ENCODE results near the gene PASK. TPM values are rescaled to one million over a fixed set of nuclear protein-coding genes. Genes with fewer than 3 reads are reported as not detected.

Gene PASK
- total and polyA plus RNA-seq, 10 donors: 8.0 to 35.6 (median 17.6) TPM

DNA sequence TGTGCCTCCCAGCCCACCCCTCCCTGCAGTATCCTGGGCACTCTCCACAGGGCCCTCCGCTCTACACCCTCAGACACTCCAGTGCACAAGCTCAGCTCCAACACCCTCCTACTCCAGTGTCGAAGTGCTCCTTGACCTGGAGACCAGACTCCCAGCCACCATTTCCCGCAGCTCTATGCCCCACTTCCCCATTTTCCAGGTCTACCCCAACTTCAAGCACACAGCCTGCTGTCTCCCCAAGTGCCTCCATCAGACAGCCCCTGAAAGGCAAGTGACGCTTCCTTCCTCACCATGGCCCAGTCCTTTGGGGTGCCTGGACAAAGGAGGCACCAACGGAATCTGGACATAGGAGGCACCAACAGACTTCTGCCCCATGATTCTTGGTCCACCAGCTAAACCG is 7.2 kb downstream of the PASK start:
- DNase-seq: no peak
- TF ChIP-seq, protein P1, sequence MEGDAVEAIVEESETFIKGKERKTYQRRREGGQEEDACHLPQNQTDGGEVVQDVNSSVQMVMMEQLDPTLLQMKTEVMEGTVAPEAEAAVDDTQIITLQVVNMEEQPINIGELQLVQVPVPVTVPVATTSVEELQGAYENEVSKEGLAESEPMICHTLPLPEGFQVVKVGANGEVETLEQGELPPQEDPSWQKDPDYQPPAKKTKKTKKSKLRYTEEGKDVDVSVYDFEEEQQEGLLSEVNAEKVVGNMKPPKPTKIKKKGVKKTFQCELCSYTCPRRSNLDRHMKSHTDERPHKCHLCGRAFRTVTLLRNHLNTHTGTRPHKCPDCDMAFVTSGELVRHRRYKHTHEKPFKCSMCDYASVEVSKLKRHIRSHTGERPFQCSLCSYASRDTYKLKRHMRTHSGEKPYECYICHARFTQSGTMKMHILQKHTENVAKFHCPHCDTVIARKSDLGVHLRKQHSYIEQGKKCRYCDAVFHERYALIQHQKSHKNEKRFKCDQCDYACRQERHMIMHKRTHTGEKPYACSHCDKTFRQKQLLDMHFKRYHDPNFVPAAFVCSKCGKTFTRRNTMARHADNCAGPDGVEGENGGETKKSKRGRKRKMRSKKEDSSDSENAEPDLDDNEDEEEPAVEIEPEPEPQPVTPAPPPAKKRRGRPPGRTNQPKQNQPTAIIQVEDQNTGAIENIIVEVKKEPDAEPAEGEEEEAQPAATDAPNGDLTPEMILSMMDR (IDR thresholded peaks at IDR 0.05 in 8 of 11, conservative IDR thresholded peaks at IDR 0.05 in 3 of 11): no peak
- TF ChIP-seq POLR2AphosphoS5 (IDR thresholded peaks at IDR 0.05) (no peak), POLR2A (IDR thresholded peaks at IDR 0.05) (no peak)
- no peaks in the 10 kb centered on the region for H3K4me1 ChIP-seq
- peaks cover 0 to 47% (median 5%) of the 10 kb centered on the region in 6 donors for H3K36me3 ChIP-seq
- H3K27me3 ChIP-seq (replicated peaks in 1 of 7): no peaks in the 10 kb centered on the region
- no peak overlapping the region for H3K4me3 ChIP-seq
- intact Hi-C loops (cut with DNase I; ENCODE audit: low total_unique reads): no loop called here
- 88 to 97% (median 94%) methylated on average over 6 of the region's 6 CpGs for WGBS, 5 donors
- no peaks in the 10 kb centered on the region for H3K9me3 ChIP-seq
- no peak overlapping the region for H3K27ac ChIP-seq

DNA sequence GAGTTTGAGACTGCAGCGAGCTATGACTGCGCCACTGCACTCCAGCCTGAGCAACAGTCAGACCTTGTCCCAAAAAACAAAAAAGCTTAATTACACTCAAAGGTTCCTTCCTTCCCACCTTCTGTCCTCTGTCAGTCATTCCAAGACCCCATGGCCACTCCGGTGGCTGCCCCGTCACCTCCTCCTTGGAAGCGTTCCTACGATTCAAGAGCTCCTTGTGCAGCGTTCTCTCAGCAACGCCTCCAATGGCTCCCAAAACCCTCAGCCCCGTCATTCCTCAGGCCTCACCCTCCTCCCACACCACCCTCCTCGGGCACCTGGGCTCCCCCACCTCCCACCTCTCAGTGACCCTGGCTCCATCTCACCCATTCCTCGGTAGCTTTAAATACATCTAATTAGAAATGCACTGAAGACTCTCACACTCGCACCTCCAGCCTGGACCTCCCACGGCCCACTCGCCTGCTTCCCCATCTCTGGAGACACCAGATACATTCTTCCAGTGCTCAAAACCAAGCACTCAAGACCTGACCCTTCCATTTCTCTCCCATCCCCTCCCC is 8.0 kb downstream of the PASK start:
- H3K4me3 ChIP-seq: no peak overlapping the region
- no peaks in the 10 kb centered on the region for H3K27me3 ChIP-seq (replicated peaks in 1 of 7)
- no peak for TF ChIP-seq POLR2AphosphoS5 (IDR thresholded peaks at IDR 0.05)
- TF ChIP-seq POLR2A (IDR thresholded peaks at IDR 0.05): no peak
- TF ChIP-seq, protein P1 (IDR thresholded peaks at IDR 0.05 in 8 of 11, conservative IDR thresholded peaks at IDR 0.05 in 3 of 11): no peak
- DNase-seq: peak; percentile 60
- H3K36me3 ChIP-seq: peaks cover 0 to 55% (median 11%) of the 10 kb centered on the region in 6 donors
- 90 to 97% (median 97%) methylated on average over 14 of the region's 14 CpGs for WGBS, 5 donors
- intact Hi-C loops (cut with DNase I; ENCODE audit: low total_unique reads): no loop called here
- H3K4me1 ChIP-seq: no peaks in the 10 kb centered on the region
- H3K27ac ChIP-seq: no peak overlapping the region
- no peaks in the 10 kb centered on the region for H3K9me3 ChIP-seq

DNA sequence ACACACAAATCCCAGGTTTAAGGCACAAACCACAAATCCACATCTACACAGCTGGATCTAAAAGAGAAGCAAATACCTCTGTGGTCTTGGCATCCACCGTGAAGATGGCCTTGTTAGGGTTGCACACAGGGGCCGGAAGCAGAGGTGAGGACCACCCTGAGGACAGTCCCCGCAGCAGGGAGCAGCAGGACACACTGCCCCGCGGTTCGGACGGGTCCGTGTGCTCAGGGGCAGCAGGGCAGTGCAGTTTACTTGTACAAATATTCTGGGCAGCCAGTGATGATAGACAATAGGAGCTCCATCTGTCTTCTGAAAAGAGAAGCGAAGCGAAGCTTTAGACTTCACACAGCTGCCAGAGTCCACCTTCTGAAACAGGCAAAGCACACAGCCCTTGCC is 8.8 kb downstream of the PASK start:
- TF ChIP-seq POLR2AphosphoS5 (IDR thresholded peaks at IDR 0.05): no peak
- TF ChIP-seq, protein P1 (IDR thresholded peaks at IDR 0.05 in 8 of 11, conservative IDR thresholded peaks at IDR 0.05 in 3 of 11): no peak
- no peak for TF ChIP-seq POLR2A (IDR thresholded peaks at IDR 0.05)

DNA sequence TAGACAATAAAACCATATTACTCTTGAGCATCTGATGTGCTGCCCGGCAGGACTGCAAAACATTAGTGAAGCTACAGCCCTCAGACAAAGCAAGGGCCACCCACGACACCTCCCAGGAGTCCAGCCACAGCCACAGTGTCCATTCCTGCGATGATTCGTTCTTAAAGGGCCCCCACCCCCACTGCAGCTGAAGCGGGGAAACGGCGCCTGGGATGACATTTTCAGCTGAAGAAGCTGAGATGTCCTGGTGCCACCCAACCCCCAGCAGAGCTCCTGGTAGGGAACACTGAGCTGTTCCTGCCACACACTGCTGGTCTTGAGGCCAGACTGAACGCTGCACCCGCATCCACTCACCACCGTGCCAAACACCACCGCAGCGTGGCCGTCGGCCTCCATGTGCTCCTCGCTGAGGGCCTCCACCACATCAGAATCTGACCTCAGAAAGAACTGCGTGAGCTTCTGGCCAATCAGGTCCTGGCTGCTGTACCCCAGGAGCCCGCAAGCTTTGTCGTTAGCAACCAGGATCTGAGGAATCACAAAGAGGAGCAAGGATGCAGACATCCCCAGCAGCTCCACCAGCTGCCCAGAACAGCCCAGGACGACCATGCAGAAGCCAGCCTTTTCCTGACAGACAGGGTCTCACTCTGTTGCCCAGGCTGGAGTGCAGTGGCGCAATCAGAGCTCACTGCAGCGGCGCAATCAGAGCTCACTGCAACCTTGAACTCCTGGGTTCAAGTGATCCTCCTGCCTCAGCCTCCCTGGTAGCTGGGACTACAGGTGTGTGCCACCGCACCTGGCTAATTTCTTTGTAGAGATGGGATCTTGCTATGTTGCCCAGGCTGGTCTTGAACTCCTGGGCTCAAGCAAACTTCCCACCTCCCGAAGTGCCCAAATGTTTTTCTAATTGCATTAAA is 9.5 kb downstream of the PASK start:
- no peaks in the 10 kb centered on the region for H3K27me3 ChIP-seq (replicated peaks in 1 of 7)
- no peak overlapping the region for H3K4me3 ChIP-seq
- H3K4me1 ChIP-seq: no peaks in the 10 kb centered on the region
- H3K27ac ChIP-seq: no peak overlapping the region
- intact Hi-C loops (cut with DNase I; ENCODE audit: low total_unique reads): no loop called here
- no peaks in the 10 kb centered on the region for H3K9me3 ChIP-seq
- DNase-seq: peak; percentile 67
- 95 to 96% (median 95%) methylated on average over 14 to 24 of the region's 24 CpGs for WGBS, 5 donors
- TF ChIP-seq POLR2A (IDR thresholded peaks at IDR 0.05): no peak
- TF ChIP-seq POLR2AphosphoS5 (IDR thresholded peaks at IDR 0.05): no peak
- TF ChIP-seq, protein P1 (IDR thresholded peaks at IDR 0.05 in 8 of 11, conservative IDR thresholded peaks at IDR 0.05 in 3 of 11): no peak
- H3K36me3 ChIP-seq: peaks cover 0 to 68% (median 13%) of the 10 kb centered on the region in 6 donors

More for the DNA sequence above, 8.8 kb downstream of the PASK start:
- no peaks in the 10 kb centered on the region for H3K4me1 ChIP-seq
- no peak overlapping the region for H3K4me3 ChIP-seq
- peak; percentile 29 for DNase-seq
- no peak overlapping the region for H3K27ac ChIP-seq
- no peaks in the 10 kb centered on the region for H3K9me3 ChIP-seq
- H3K36me3 ChIP-seq: peaks cover 0 to 64% (median 13%) of the 10 kb centered on the region in 6 donors
- no peaks in the 10 kb centered on the region for H3K27me3 ChIP-seq (replicated peaks in 1 of 7)
- 95 to 99% (median 97%) methylated on average over 10 of the region's 10 CpGs for WGBS, 5 donors
- intact Hi-C loops (cut with DNase I; ENCODE audit: low total_unique reads): no loop called here

Data from spleen (tissue), 11 donors.